ENCODE measurements around the gene HES6. TPM values are rescaled to one million over a fixed set of nuclear protein-coding genes. Genes with fewer than 3 reads are reported as not detected.

Gene HES6
- total and polyA plus RNA-seq, 2 of the 8 experiments (the other 6 are each of a cell fraction or from before 2014, with no cell fraction given): 32.6 to 36.3 TPM

- Histone ChIP-seq H3K56ac (replicated peaks; ENCODE audit: insufficient read length, low read depth, low read length) (no peak overlapping the region), H2BK20ac (ENCODE audit: low read length) (no peak overlapping the region), H4K20me1 (replicated peaks in 1 of 2; ENCODE audit: control insufficient read depth in 1 of 2, insufficient read depth in 2 of 2, low read length in 2 of 2) (no peaks in the 10 kb centered on the region), H2BK5ac (ENCODE audit: low read depth, low read length) (no peak overlapping the region), H4K8ac (ENCODE audit: extremely low read depth, insufficient read depth, low read length) (no peak overlapping the region), H3K36me3 (ENCODE audit: control insufficient read depth in 2 of 4, insufficient read depth in 4 of 4, low read length in 3 of 4) (no peaks in the 10 kb centered on the region), H3K23ac (ENCODE audit: insufficient read length) (no peak overlapping the region), H3K23me2 (ENCODE audit: low read depth, low read length) (no peaks in the 10 kb centered on the region), H3K27ac (ENCODE audit: low read depth, low read length) (no peak overlapping the region), H2AK5ac (ENCODE audit: low read depth, low read length) (no peak overlapping the region), H4K91ac (replicated peaks; ENCODE audit: insufficient read length, low read length) (no peak overlapping the region), H2BK12ac (ENCODE audit: low read depth, low read length) (no peak overlapping the region), H3K4me1 (replicated peaks in 1 of 4; ENCODE audit: control insufficient read depth in 3 of 4, insufficient read depth in 4 of 4, low read length in 3 of 4) (peaks cover 0 to 6% (median 0%) of the 10 kb centered on the region in 4 experiments; a peak in 2 of 7 replicates), H3K27me3 (replicated peaks in 1 of 4; ENCODE audit: control insufficient read depth in 3 of 4, extremely low read depth in 1 of 4, insufficient read depth in 3 of 4, low read length in 3 of 4) (no peaks in the 10 kb centered on the region; a peak in 1 of 7 replicates), H3K4me2 (ENCODE audit: insufficient read depth in 1 of 2, low read depth in 2 of 2, low read length in 2 of 2) (no peak overlapping the region), H2AFZ (ENCODE audit: low read length) (no peak overlapping the region), H3K79me1 (ENCODE audit: low read depth, low read length) (no peaks in the 10 kb centered on the region), H3K79me2 (ENCODE audit: control insufficient read depth in 1 of 2, insufficient read depth in 2 of 2, low read length in 2 of 2) (no peaks in the 10 kb centered on the region), H3K9ac (replicated peaks in 1 of 4; ENCODE audit: extremely low read depth in 1 of 4, low read depth in 3 of 4, low read length in 3 of 4) (no peak overlapping the region), H4K5ac (ENCODE audit: insufficient read length, low read depth, low read length) (no peak overlapping the region), H3K4me3 (ENCODE audit: extremely low read depth in 1 of 4, insufficient read depth in 2 of 4, low read depth in 3 of 4, low read length in 4 of 4) (no peak overlapping the region), H3K18ac (ENCODE audit: extremely low read depth, low read length) (no peak overlapping the region), H2BK120ac (replicated peaks; ENCODE audit: low read depth, low read length) (no peak overlapping the region), H3K14ac (ENCODE audit: insufficient read length) (no peak overlapping the region), H3K9me3 (ENCODE audit: insufficient read depth in 2 of 2, low read depth in 1 of 2, low read length in 1 of 2) (no peaks in the 10 kb centered on the region), H3K4ac (replicated peaks; ENCODE audit: insufficient read length, low read depth, low read length) (no peak overlapping the region), H2BK15ac (ENCODE audit: low read length) (no peak overlapping the region)
- WGBS, 2 experiments (ENCODE audit: extremely low coverage in 1 of 2, insufficient coverage in 1 of 2, insufficient read length in 1 of 2, insufficient replicate concordance in 2 of 2, low coverage in 1 of 2, low lambda C conversion rate in 2 of 2, missing lambda C conversion rate in 1 of 2): 88% methylated on average over 10 of the region's 10 CpGs; no CpG with 5 or more reads in 1 of the 2 experiments
- no peak for FAIRE-seq
- ChIA-PET CTCF (ENCODE audit: partially characterized antibody) (interaction anchor here (0.6 to 16.7 kb wide), 5 partner anchors 14 to 120 kb away, joined by 3 to 208 read pairs (median 3); no protein-coding TSS in a partner anchor), POLR2A (ENCODE audit: partially characterized antibody) (interaction anchor here (1.1 to 1.4 kb wide), 2 partner anchors 8 to 11 kb away, joined by 3 to 4 read pairs; partner anchors contain the start of gene HES6)
- no peak for DNase-seq (ENCODE audit: low read depth in 1 of 2, low spot score in 2 of 2)
- TF ChIP-seq KDM5A (IDR thresholded peaks at IDR 0.05; ENCODE audit: low read length): no peak
These were observed 8.1 kb upstream of the HES6 start for GRCh38 chr2:238247841-238248453.
